Measurements from ENCODE around the gene GNG7. TPM values are rescaled to one million over a fixed set of nuclear protein-coding genes. Genes with fewer than 3 reads are reported as not detected.

GNG7 gene
- total and polyA plus RNA-seq, 10 of the 15 experiments (the other 5 are each of a cell fraction or from before 2014, with no cell fraction given), result 1.9 to 13.6 (median 6.5) TPM

GRCh38 chr19:2461751-2462634 lies 240.5 kb downstream of the GNG7 start (continued):
- TF ChIP-seq REST (IDR thresholded peaks at IDR 0.05; ENCODE audit: low read depth, low read length) (no peak), KDM1A (IDR thresholded peaks at IDR 0.05; ENCODE audit: borderline replicate concordance) (no peak), EP300 (IDR thresholded peaks at IDR 0.05; ENCODE audit: borderline replicate concordance in 1 of 2, control insufficient read depth in 1 of 2, low read depth in 2 of 2, low read length in 2 of 2) (no peak), USF1 (IDR thresholded peaks at IDR 0.05; ENCODE audit: borderline replicate concordance, extremely low read length, insufficient read depth, low read depth, low read length) (no peak), STAT1 (conservative IDR thresholded peaks at IDR 0.05) (0 out of 2 replicates have a peak, but pooled peaks have one; percentile 35), TCF12 (IDR thresholded peaks at IDR 0.05; ENCODE audit: low read depth, low read length) (peak; percentile 34; the same call in 1 of the 2 replicates), PKNOX1 (IDR thresholded peaks at IDR 0.05) (no peak), MTA2 (IDR thresholded peaks at IDR 0.05; ENCODE audit: low read depth) (0 out of 2 replicates have a peak, but pooled peaks have one; percentile 11), RELA (IDR thresholded peaks at IDR 0.05; ENCODE audit: borderline replicate concordance, partially characterized antibody) (peak; percentile 78), PAX5 (IDR thresholded peaks at IDR 0.05; ENCODE audit: borderline replicate concordance, low read depth, low read length) (no peak), GATAD2B (conservative IDR thresholded peaks at IDR 0.05; ENCODE audit: low read depth) (peak; percentile 89), ESRRA (IDR thresholded peaks at IDR 0.05; ENCODE audit: low read length) (no peak), SMARCA5 (IDR thresholded peaks at IDR 0.05) (no peak), RAD21 (IDR thresholded peaks at IDR 0.05; ENCODE audit: insufficient read depth, low read depth, low read length) (no peak), IKZF1 (conservative IDR thresholded peaks at IDR 0.05) (peak; percentile 91), EED (IDR thresholded peaks at IDR 0.05; ENCODE audit: low read depth) (0 out of 2 replicates have a peak, but pooled peaks have one; percentile 12), FOXM1 (IDR thresholded peaks at IDR 0.05; ENCODE audit: low read depth, low read length) (peak; percentile 69; the same call in 1 of the 2 replicates), LARP7 (IDR thresholded peaks at IDR 0.05) (peak; percentile 68; the same call in 1 of the 2 replicates), ZNF622 (IDR thresholded peaks at IDR 0.05) (no peak), CBFB (IDR thresholded peaks at IDR 0.05; ENCODE audit: low read depth) (no peak), ATF3 (IDR thresholded peaks at IDR 0.05; ENCODE audit: borderline replicate concordance, extremely low read depth, low read depth, low read length) (no peak), BCL3 (IDR thresholded peaks at IDR 0.05; ENCODE audit: borderline replicate concordance, insufficient read depth, low read depth, low read length, poor library complexity, severe bottlenecking) (no peak)

Measured in GM12878 (cell line).